SK-N-MC (cell line): Measurements from ENCODE around the gene RAC2.

ENCODE experiments used
- EZH2 ChIP-seq: fragments of 200-600 bp; sonication (generic); IDR thresholded peaks from one replicate; pipeline ENCODE4 v1.6.1; 2017; ENCODE audit warnings: antibody characterized with exemption
- FOXP2 ChIP-seq: optimal IDR thresholded peaks from 2 replicates; pipeline ENCODE3; 2011; ENCODE audit warnings: mild to moderate bottlenecking, moderate library complexity; ENCODE audit not compliant: insufficient read depth; ENCODE audit errors: extremely low read length, control extremely low read depth
- POLR2AphosphoS5 ChIP-seq: IDR thresholded peaks from 2 replicates; pipeline ENCODE4 v1.6.1; 2012; ENCODE audit warnings: mild to moderate bottlenecking, low read depth, low read length, borderline replicate concordance

GRCh38 chr22:37187891-37188761, 55.9 kb downstream of the RAC2 start, which contains the start of gene C1QTNF6:
- TF ChIP-seq POLR2AphosphoS5 (no peak), EZH2 (no peak), FOXP2 (no peak)
